PC-3 (cell line): ENCODE data around the gene ENG. TPM values are rescaled to one million over a fixed set of nuclear protein-coding genes. Genes with fewer than 3 reads are reported as not detected.
"Not testable (repeated sequence)": the region's sequence is repeated elsewhere in the genome, so short reads cannot be mapped to it uniquely, and the experiment has no call there.

Experiments
- ATAC-seq: fragments of 200-7000 bp; cut with Tn5 transposase; 2 replicates; pipeline ENCODE4 v1.9.1; 2020; ENCODE audit warnings: mild to moderate bottlenecking, moderate library complexity
- BruUV-seq: library from RNA; stranded (reverse); fragments of 400-500 nt; replicated peaks from 2 replicates; lab custom pipeline; 2021; lab: Mats Ljungman, UMichigan
- CTCF ChIA-PET: fragments of 300-600 bp; sonication (Branson Sonifier 250); formaldehyde crosslinking; loops from one replicate; lab custom pipeline; 2022; ENCODE audit warnings: antibody characterized with exemption; lab: Charles Lee
- POLR2A ChIA-PET: fragments of 300-600 bp; sonication (Branson Sonifier 250); formaldehyde crosslinking; loops from one replicate; lab custom pipeline; 2022; ENCODE audit warnings: antibody characterized with exemption; ENCODE audit not compliant: unreplicated experiment; lab: Charles Lee
- DNase-seq: peaks from one replicate; pipeline ENCODE4 v3.0.0-alpha.2; 2015
- H2AFZ ChIP-seq: fragments of 300-600 bp; sonication (generic); 2 replicates; pipeline ENCODE4 v1.6.0; 2016; ENCODE audit warnings: antibody characterized with exemption, low read length
- H3F3A ChIP-seq: fragments of 300-600 bp; sonication (generic); one replicate; pipeline ENCODE4 v1.6.0; 2017; ENCODE audit warnings: antibody characterized with exemption, low read length, control low read depth, mild to moderate bottlenecking; ENCODE audit not compliant: unreplicated experiment
- H3K27ac ChIP-seq: fragments of 300-600 bp; sonication (generic); 2 replicates; pipeline ENCODE4 v1.5.1; 2016; ENCODE audit warnings: mild to moderate bottlenecking, low read length
- H3K27me3 ChIP-seq: fragments of 300-600 bp; sonication (generic); 2 replicates; pipeline ENCODE4 v1.6.1; 2016; ENCODE audit warnings: low read length, mixed read lengths
- H3K36me3 ChIP-seq: fragments of 300-600 bp; sonication (generic); 2 replicates; pipeline ENCODE4 v1.6.1; 2016; ENCODE audit warnings: low read depth, mixed run types, low read length, mixed read lengths
- H3K4me1 ChIP-seq: fragments of 300-600 bp; sonication (generic); 2 replicates; pipeline ENCODE4 v1.5.1; 2016; ENCODE audit warnings: low read length; ENCODE audit not compliant: insufficient read depth
- H3K4me2 ChIP-seq: fragments of 300-600 bp; sonication (generic); 2 replicates; pipeline ENCODE4 v1.6.0; 2016; ENCODE audit warnings: low read length
- H3K4me3 ChIP-seq: fragments of 300-600 bp; sonication (generic); 2 replicates; pipeline ENCODE4 v1.5.1; 2016; ENCODE audit warnings: mild to moderate bottlenecking, low read length, mixed read lengths
- H3K79me2 ChIP-seq: fragments of 300-600 bp; sonication (generic); 2 replicates; pipeline ENCODE4 v1.6.1; 2017; ENCODE audit warnings: low read length, mixed read lengths
- H3K9ac ChIP-seq: fragments of 300-600 bp; sonication (generic); 2 replicates; pipeline ENCODE4 v1.6.0; 2016; ENCODE audit warnings: mild to moderate bottlenecking, low read length
- H3K9me2 ChIP-seq: fragments of 300-600 bp; sonication (generic); replicated peaks from 2 replicates; pipeline ENCODE4 v1.6.1; 2016; ENCODE audit warnings: mixed run types, low read length, mixed read lengths
- H3K9me3 ChIP-seq: fragments of 300-600 bp; sonication (generic); 2 replicates; pipeline ENCODE4 v1.6.1; 2016; ENCODE audit warnings: low read length, mixed read lengths
- H4K20me1 ChIP-seq: fragments of 300-600 bp; sonication (generic); 2 replicates; pipeline ENCODE4 v1.6.1; 2016; ENCODE audit warnings: low read length, mixed read lengths
- EZH2 ChIP-seq: fragments of 300-600 bp; sonication (generic); IDR thresholded peaks from one replicate; pipeline ENCODE4 v1.6.1; 2017; ENCODE audit warnings: antibody characterized with exemption, mild to moderate bottlenecking, low read length; ENCODE audit not compliant: unreplicated experiment
- EZH2phosphoT487 ChIP-seq: fragments of 300-600 bp; sonication (generic); IDR thresholded peaks from 2 replicates; pipeline ENCODE4 v1.6.1; 2018; ENCODE audit warnings: mild to moderate bottlenecking, antibody characterized with exemption, low read length, borderline replicate concordance
- intact Hi-C: fragments of 100-400 bp; cut with micrococcal nuclease; formaldehyde crosslinking; loops from 2 replicates; pipeline ENCODE4 v1.9.0; 2023
- total RNA-seq: library from RNA; depleted of rRNA; stranded (reverse); fragments of >200 nt; gene quantifications from 2 replicates; pipeline ENCODE4 v1.2.3, GENCODE V29; 2014
- TF ChIP-seq, protein P1 (sequence below): fragments of 300-600 bp; sonication (generic); conservative IDR thresholded peaks from 2 replicates; pipeline ENCODE4 v1.5.1; 2017; ENCODE audit warnings: antibody characterized with exemption, low read depth, mild to moderate bottlenecking, low read length

ENG gene
- total RNA-seq, 1 experiment from 2014 or later = 1.1 TPM

DNA sequence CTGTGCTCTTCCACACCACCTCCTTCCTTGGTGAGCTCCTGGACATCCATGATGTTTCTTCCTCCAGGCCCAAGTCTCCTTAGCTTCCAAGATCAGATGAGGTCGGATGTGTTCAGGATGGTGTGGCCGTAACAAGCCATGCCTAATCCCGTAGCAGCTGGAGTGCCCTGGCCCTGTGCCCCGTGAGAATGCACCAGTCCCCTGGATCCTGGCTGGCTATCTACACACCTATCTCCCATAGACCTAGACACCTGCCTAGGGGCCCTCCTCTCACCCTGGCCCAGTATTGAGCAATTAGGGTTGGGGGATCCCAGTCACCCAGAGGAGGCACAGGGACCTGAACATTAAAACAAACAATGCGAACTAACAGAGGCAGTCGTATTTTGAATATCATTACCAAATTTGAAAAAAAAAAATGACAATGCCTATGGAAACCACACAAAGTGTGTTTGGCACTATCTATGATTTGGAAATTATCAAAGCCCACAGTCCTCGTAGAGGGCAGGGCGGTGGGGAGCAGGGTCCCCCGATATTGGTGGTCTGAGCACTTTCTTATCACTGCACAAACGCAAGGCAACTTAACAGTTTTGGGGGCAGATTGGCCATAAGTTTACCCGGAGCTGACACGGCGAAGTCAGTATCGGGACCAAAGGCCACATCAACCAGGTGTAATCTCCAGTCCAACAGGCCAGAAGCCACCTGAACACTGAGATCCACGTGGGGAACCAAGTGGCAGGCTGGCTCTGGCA, 13.2 kb downstream of the ENG start:
- no peaks in the 10 kb centered on the region for H3K79me2 ChIP-seq

DNA sequence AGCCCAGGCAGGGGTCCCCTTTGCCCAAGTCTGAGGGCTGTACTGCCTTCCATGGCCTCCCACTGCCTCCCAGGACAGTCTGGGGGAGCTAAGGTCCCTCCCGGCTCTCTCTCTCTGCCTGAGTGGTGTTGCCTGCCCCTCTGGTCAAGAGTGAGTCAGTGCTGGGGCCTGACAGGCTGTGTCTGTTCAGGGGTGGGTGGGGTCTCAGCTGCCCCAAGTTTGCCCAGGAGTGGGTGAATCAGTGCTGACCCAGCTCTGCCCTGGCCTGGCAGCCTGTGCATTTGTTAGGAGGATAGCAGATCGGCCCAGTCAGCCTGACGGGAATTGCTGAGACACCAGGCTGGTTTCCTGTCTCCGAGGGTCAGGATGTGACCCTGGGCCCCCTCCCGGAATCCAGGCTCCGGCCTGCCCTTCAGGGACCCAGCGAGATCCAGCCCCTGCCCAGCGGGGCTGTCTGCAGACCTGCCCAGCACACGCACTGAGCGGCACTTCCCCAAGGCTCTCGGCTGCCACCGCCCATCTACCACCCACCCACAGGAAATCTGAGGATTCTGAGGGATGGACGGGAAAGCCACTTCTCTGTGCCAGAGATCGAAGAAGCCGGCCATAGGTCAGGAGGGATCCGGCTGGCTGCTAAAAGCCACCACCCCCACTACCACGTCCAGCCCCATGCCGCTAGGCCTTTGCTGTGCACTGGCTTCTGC, 15.9 kb downstream of the ENG start:
- peak overlapping the region; percentile 59 for H3K27ac ChIP-seq
- H4K20me1 ChIP-seq = no peaks in the 10 kb centered on the region
- no peaks in the 10 kb centered on the region for H3F3A ChIP-seq
- peak overlapping the region; percentile 7; the same call in 1 of the 2 replicates for H3K9ac ChIP-seq
- peak overlapping the region; percentile 72 for H3K4me2 ChIP-seq
- H3K36me3 ChIP-seq = no peaks in the 10 kb centered on the region
- peak overlapping the region; percentile 37; the same call in 1 of the 2 replicates for H3K4me3 ChIP-seq
- TF ChIP-seq, protein P1, sequence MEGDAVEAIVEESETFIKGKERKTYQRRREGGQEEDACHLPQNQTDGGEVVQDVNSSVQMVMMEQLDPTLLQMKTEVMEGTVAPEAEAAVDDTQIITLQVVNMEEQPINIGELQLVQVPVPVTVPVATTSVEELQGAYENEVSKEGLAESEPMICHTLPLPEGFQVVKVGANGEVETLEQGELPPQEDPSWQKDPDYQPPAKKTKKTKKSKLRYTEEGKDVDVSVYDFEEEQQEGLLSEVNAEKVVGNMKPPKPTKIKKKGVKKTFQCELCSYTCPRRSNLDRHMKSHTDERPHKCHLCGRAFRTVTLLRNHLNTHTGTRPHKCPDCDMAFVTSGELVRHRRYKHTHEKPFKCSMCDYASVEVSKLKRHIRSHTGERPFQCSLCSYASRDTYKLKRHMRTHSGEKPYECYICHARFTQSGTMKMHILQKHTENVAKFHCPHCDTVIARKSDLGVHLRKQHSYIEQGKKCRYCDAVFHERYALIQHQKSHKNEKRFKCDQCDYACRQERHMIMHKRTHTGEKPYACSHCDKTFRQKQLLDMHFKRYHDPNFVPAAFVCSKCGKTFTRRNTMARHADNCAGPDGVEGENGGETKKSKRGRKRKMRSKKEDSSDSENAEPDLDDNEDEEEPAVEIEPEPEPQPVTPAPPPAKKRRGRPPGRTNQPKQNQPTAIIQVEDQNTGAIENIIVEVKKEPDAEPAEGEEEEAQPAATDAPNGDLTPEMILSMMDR = no peak
- TF ChIP-seq EZH2 = no peak
- no peak for TF ChIP-seq EZH2phosphoT487
- ChIA-PET POLR2A (no interaction called here), CTCF (no interaction called here)
- H2AFZ ChIP-seq = peak overlapping the region; percentile 61
- TSS peak; percentile 60 for BruUV-seq
- no peaks in the 10 kb centered on the region for H3K9me2 ChIP-seq
- H3K4me1 ChIP-seq = peaks cover 16% of the 10 kb centered on the region
- ATAC-seq = peak; percentile 98
- no peaks in the 10 kb centered on the region for H3K27me3 ChIP-seq
- no peaks in the 10 kb centered on the region for H3K9me3 ChIP-seq
- DNase-seq = peak; percentile 69
- intact Hi-C loops = no loop called here
- H3K79me2 ChIP-seq = no peaks in the 10 kb centered on the region

More for the DNA sequence above, 13.2 kb downstream of the ENG start:
- Histone ChIP-seq H3K4me2 (no peak overlapping the region), H3K27me3 (no peaks in the 10 kb centered on the region), H3K9ac (no peak overlapping the region), H4K20me1 (no peaks in the 10 kb centered on the region), H2AFZ (no peak overlapping the region), H3K36me3 (no peaks in the 10 kb centered on the region), H3K4me3 (no peak overlapping the region), H3K27ac (no peak overlapping the region), H3F3A (no peaks in the 10 kb centered on the region), H3K9me2 (no peaks in the 10 kb centered on the region), H3K4me1 (peaks cover 16% of the 10 kb centered on the region), H3K9me3 (no peaks in the 10 kb centered on the region)
- intact Hi-C loops = no loop called here
- ChIA-PET CTCF (no interaction called here), POLR2A (no interaction called here)
- BruUV-seq = no TSS peak
- TF ChIP-seq, protein P1 = no peak
- TF ChIP-seq EZH2phosphoT487 (no peak), EZH2 (no peak)
- DNase-seq = no peak
- no peak for ATAC-seq

DNA sequence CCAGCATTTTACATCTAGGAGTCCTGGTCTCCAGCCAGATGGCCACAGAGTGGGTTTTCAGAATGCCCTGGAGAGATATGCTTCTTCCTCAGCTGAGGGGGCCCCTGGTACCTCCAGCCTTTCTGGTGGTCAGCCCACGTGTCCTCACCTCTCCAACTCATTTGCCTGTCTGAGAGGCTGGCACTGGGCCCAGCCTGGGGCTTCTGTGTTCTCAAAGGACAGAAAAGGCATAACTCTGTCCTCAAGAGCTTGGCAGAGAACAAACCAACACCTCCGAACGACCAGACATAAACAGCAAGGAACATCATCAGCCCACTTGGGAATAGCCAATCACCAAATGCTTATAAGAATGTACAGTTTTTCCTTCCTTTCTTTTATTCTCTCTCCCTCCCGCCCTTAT, 17.1 kb downstream of the ENG start:
- POLR2A ChIA-PET = no interaction called here
- intact Hi-C loops = no loop called here

DNA sequence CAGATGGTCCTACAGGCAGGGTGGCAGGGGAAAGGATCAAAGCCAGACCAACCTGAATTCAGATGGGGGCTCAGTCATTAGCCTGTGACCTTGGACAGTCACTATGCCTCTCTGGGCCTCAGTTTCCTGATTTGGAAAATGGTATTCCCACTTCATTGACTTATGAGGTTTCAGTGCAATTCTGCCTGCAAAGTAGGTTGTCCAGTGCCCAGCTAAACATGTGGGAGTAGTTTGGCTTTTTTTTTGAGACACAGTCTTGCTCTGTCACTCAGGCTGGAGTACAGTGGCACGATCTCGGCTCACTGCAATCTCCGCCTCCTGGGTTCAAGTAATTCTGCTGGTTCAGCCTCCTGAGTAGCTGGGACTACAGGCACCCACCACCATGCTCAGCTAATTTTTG, 17.9 kb downstream of the ENG start:
- CTCF ChIA-PET, H3K4me3 ChIP-seq, intact Hi-C loops, H3K9ac ChIP-seq, H3K36me3 ChIP-seq, H4K20me1 ChIP-seq, H2AFZ ChIP-seq, H3K4me2 ChIP-seq, H3K79me2 ChIP-seq, H3K27me3 ChIP-seq, H3F3A ChIP-seq, H3K27ac ChIP-seq, ATAC-seq, BruUV-seq, POLR2A ChIA-PET, H3K9me3 ChIP-seq, DNase-seq, H3K9me2 ChIP-seq: not testable (repeated sequence)
- peaks cover 16% of the 10 kb centered on the region for H3K4me1 ChIP-seq

More for the DNA sequence above, 17.1 kb downstream of the ENG start:
- Histone ChIP-seq H4K20me1 (no peaks in the 10 kb centered on the region), H3K36me3 (no peaks in the 10 kb centered on the region), H3F3A (no peaks in the 10 kb centered on the region), H3K4me1 (peaks cover 16% of the 10 kb centered on the region), H3K9me2 (no peaks in the 10 kb centered on the region), H3K9me3 (no peaks in the 10 kb centered on the region), H3K27ac (no peak overlapping the region), H2AFZ (no peak overlapping the region), H3K79me2 (no peaks in the 10 kb centered on the region), H3K4me3 (no peak overlapping the region), H3K27me3 (no peaks in the 10 kb centered on the region), H3K9ac (no peak overlapping the region), H3K4me2 (no peak overlapping the region)
- DNase-seq (no peak), ATAC-seq (no peak)
- TF ChIP-seq EZH2phosphoT487 (no peak), EZH2 (no peak)
- TF ChIP-seq, protein P1 = no peak
- CTCF ChIA-PET = no interaction called here
- BruUV-seq = no TSS peak
